MM.1S (cell line): Measurements from ENCODE around the gene PROX2.
A peak's percentile ranks its signal among the peaks of the same experiment; 100 is the strongest.

Experiments used
- DNase-seq: peaks from one replicate; pipeline ENCODE4 v3.0.0-alpha.2; 2015
- H2AFZ ChIP-seq: fragments of 300-600 bp; sonication (generic); 2 replicates; pipeline ENCODE4 v1.6.0; 2016; ENCODE audit warnings: antibody characterized with exemption, low read length
- H3F3A ChIP-seq: fragments of 300-600 bp; sonication (generic); 2 replicates; pipeline ENCODE4 v1.6.1; 2016; ENCODE audit warnings: mild to moderate bottlenecking, antibody characterized with exemption, low read length, moderate library complexity, mixed read lengths; ENCODE audit not compliant: insufficient read depth
- H3K27ac ChIP-seq: fragments of 300-600 bp; sonication (generic); 2 replicates; pipeline ENCODE4 v1.5.1; 2016; ENCODE audit warnings: mild to moderate bottlenecking, low read length
- H3K27me3 ChIP-seq: fragments of 300-600 bp; sonication (generic); replicated peaks from 2 replicates; pipeline ENCODE4 v1.6.0; 2016; ENCODE audit warnings: low read length; ENCODE audit not compliant: insufficient read depth
- H3K36me3 ChIP-seq: fragments of 300-600 bp; sonication (generic); replicated peaks from 2 replicates; pipeline ENCODE4 v1.6.1; 2016; ENCODE audit warnings: mild to moderate bottlenecking, low read length, mixed read lengths; ENCODE audit not compliant: insufficient read depth
- H3K4me1 ChIP-seq: fragments of 300-600 bp; sonication (generic); 2 replicates; pipeline ENCODE4 v1.6.1; 2016; ENCODE audit warnings: low read length, mixed read lengths
- H3K4me2 ChIP-seq: fragments of 300-600 bp; sonication (generic); 2 replicates; pipeline ENCODE4 v1.6.0; 2016; ENCODE audit warnings: low read depth, low read length
- H3K4me3 ChIP-seq: fragments of 300-600 bp; sonication (generic); 2 replicates; pipeline ENCODE4 v1.5.1; 2016; ENCODE audit warnings: low read length, mixed read lengths
- H3K79me2 ChIP-seq: fragments of 300-600 bp; sonication (generic); 2 replicates; pipeline ENCODE4 v1.6.1; 2016; ENCODE audit warnings: mixed run types, low read length, mixed read lengths
- H3K9ac ChIP-seq: fragments of 300-600 bp; sonication (generic); 2 replicates; pipeline ENCODE4 v1.6.1; 2016; ENCODE audit warnings: low read length, mixed read lengths
- H3K9me2 ChIP-seq: fragments of 300-600 bp; sonication (generic); replicated peaks from 2 replicates; pipeline ENCODE4 v1.6.1; 2016; ENCODE audit warnings: mild to moderate bottlenecking, low read length, mixed read lengths; ENCODE audit not compliant: insufficient read depth
- H3K9me3 ChIP-seq: fragments of 300-600 bp; sonication (generic); replicated peaks from 2 replicates; pipeline ENCODE4 v1.6.1; 2016; ENCODE audit warnings: mild to moderate bottlenecking, low read length, mixed read lengths; ENCODE audit not compliant: insufficient read depth
- H4K20me1 ChIP-seq: fragments of 300-600 bp; sonication (generic); 2 replicates; pipeline ENCODE4 v1.6.1; 2016; ENCODE audit warnings: mild to moderate bottlenecking, low read length, moderate library complexity, mixed read lengths; ENCODE audit not compliant: insufficient read depth
- EZH2 ChIP-seq: fragments of 300-600 bp; sonication (generic); optimal IDR thresholded peaks from 2 replicates; pipeline ENCODE3; 2017; ENCODE audit warnings: low read depth, mild to moderate bottlenecking, antibody characterized with exemption, low read length, mixed read lengths
- EZH2phosphoT487 ChIP-seq: fragments of 300-600 bp; sonication (generic); IDR thresholded peaks from 2 replicates; pipeline ENCODE4 v1.6.1; 2018; ENCODE audit warnings: antibody characterized with exemption, low read length
- TF ChIP-seq, protein P1 (sequence below): fragments of 300-600 bp; sonication (generic); IDR thresholded peaks from 2 replicates; pipeline ENCODE4 v1.5.1; 2016; ENCODE audit warnings: antibody characterized with exemption, low read length, mixed read lengths

Gene PROX2

DNA sequence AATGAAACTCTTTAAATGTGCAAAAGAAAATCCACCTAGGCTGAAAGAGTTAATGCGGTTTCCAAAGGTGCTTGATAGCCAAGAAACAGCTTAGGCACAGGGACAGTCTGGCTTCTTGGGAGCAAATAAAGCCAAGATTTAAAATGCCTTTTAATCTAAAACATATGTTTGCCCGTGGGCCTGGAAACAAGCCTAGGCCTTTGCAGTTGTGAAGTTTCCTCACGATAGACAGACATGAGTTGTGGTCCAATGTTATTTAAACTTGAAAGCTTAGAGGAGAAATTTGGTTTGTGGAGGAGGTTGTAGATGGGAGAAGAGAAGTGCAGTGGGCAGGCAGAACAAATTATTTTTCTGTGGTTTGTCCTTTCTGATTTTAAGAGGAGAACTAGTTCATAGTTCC lies 29.8 kb downstream of the PROX2 start:
- no peak overlapping the region for H3K4me3 ChIP-seq
- no peaks in the 10 kb centered on the region for H3K9me3 ChIP-seq
- H3K27me3 ChIP-seq, result no peaks in the 10 kb centered on the region
- no peaks in the 10 kb centered on the region for H3K9me2 ChIP-seq
- peaks cover 10% of the 10 kb centered on the region for H3F3A ChIP-seq
- no peak overlapping the region for H2AFZ ChIP-seq
- H3K36me3 ChIP-seq, result no peaks in the 10 kb centered on the region
- H3K4me2 ChIP-seq, result no peak overlapping the region
- H3K4me1 ChIP-seq, result peaks cover 11% of the 10 kb centered on the region
- TF ChIP-seq, protein P1, sequence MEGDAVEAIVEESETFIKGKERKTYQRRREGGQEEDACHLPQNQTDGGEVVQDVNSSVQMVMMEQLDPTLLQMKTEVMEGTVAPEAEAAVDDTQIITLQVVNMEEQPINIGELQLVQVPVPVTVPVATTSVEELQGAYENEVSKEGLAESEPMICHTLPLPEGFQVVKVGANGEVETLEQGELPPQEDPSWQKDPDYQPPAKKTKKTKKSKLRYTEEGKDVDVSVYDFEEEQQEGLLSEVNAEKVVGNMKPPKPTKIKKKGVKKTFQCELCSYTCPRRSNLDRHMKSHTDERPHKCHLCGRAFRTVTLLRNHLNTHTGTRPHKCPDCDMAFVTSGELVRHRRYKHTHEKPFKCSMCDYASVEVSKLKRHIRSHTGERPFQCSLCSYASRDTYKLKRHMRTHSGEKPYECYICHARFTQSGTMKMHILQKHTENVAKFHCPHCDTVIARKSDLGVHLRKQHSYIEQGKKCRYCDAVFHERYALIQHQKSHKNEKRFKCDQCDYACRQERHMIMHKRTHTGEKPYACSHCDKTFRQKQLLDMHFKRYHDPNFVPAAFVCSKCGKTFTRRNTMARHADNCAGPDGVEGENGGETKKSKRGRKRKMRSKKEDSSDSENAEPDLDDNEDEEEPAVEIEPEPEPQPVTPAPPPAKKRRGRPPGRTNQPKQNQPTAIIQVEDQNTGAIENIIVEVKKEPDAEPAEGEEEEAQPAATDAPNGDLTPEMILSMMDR, result no peak
- TF ChIP-seq EZH2phosphoT487 (no peak), EZH2 (no peak)
- no peak overlapping the region for H3K9ac ChIP-seq
- no peak overlapping the region for H3K27ac ChIP-seq
- no peak for DNase-seq
- H4K20me1 ChIP-seq, result no peaks in the 10 kb centered on the region
- no peaks in the 10 kb centered on the region for H3K79me2 ChIP-seq

DNA sequence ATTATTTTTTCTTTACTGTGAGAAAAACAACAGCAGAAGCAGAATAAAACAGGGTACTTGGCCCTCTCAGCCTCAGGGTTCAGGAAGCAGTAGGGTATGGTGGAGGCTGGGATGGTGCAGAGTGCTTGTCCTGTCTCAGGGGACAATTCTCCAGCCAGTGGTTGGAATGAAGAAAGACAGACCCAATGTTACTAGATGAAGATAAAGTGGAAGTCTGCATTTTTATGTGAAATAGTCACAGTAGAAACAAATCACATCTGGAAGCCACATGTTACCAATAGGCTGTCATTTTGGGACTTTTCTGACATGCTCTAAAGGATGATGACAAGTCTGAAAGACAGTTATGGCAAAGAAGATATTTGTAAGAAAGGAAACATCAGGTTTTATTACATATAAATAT lies 32.3 kb downstream of the PROX2 start:
- Histone ChIP-seq H4K20me1 (no peaks in the 10 kb centered on the region), H3K4me1 (peaks cover 29% of the 10 kb centered on the region), H3K9me3 (no peaks in the 10 kb centered on the region), H3K79me2 (no peaks in the 10 kb centered on the region), H3K27ac (no peak overlapping the region), H3K9me2 (no peaks in the 10 kb centered on the region), H3K4me3 (no peak overlapping the region), H3K36me3 (no peaks in the 10 kb centered on the region), H2AFZ (no peak overlapping the region), H3K27me3 (no peaks in the 10 kb centered on the region), H3K9ac (no peak overlapping the region), H3K4me2 (no peak overlapping the region), H3F3A (peaks cover 20% of the 10 kb centered on the region)
- no peak for TF ChIP-seq EZH2phosphoT487
- TF ChIP-seq, protein P1, result no peak
- TF ChIP-seq EZH2, result no peak
- no peak for DNase-seq

DNA sequence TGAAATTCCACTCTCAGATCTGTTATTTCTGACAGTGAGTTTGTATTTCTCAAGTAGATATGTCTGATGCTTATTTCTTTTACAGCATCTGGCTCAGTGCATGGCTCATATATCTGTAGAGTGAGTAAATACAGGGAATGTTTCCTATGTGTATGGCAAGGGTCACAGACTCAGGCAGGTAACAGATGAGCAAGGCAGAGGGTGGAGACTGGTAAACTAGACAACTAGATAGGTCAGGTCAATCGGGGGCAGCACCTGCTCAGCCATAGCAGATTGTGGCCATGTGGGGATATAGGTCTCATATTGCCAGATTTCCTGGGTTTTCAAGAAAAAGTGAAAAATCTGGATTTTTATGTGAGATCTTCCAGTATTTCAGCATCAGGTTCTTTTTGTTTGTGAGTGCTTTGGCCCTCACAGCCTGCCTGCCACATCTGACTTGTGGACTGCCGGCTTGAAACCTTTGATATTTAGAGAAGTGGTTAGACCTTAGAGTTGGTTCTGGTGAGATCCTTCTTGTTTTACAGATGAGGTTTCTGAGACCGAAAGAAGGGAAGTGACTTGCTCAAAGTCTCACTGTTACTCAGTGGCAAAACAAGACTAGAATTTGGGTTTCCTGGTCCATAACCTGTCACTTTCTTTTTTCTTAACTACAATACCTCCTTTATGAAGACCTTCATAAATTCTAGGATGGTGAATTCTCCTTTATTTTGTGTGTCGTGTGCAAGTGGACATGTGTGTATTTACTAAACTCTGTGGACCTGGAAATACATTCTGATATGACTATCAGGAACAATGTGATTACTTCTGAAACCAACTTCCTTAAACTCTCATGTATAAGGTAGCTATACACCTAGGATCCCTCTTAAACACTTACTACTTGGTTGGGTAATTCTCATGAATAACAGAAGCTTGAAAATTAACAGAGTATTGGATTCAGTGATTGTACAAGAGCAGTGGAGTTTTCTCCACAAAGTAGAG lies 34.4 kb downstream of the PROX2 start:
- Histone ChIP-seq H3K9me2 (no peaks in the 10 kb centered on the region), H3K27ac (peak overlapping the region; percentile 72)
- TF ChIP-seq EZH2phosphoT487 (no peak), EZH2 (no peak)
- TF ChIP-seq, protein P1, result no peak

More for the DNA sequence above, 34.4 kb downstream of the PROX2 start:
- no peak overlapping the region for H2AFZ ChIP-seq
- H3K4me1 ChIP-seq, result peaks cover 47% of the 10 kb centered on the region
- H3K9ac ChIP-seq, result 0 out of 2 replicates have a peak overlapping the region, but pooled peaks have one; percentile 2
- no peak overlapping the region for H3K4me3 ChIP-seq
- no peaks in the 10 kb centered on the region for H3K9me3 ChIP-seq
- no peaks in the 10 kb centered on the region for H3K79me2 ChIP-seq
- no peaks in the 10 kb centered on the region for H3K27me3 ChIP-seq
- peak; percentile 67 for DNase-seq
- H4K20me1 ChIP-seq, result no peaks in the 10 kb centered on the region
- peak overlapping the region; percentile 66; the same call in 1 of the 2 replicates for H3K4me2 ChIP-seq
- no peaks in the 10 kb centered on the region for H3K36me3 ChIP-seq
- peaks cover 25% of the 10 kb centered on the region for H3F3A ChIP-seq
